Ishikawa (cell line): Measurements from ENCODE around the gene KISS1R.

Experiments used
- CEBPB ChIP-seq: IDR thresholded peaks from 2 replicates; pipeline ENCODE4 v1.6.1; 2012
- CREB1 ChIP-seq: IDR thresholded peaks from 2 replicates; pipeline ENCODE4 v1.6.1; 2012; ENCODE audit warnings: low read depth
- EGR1 ChIP-seq: IDR thresholded peaks from 2 replicates; pipeline ENCODE4 v1.6.1; 2012
- EP300 ChIP-seq: IDR thresholded peaks from 2 replicates; pipeline ENCODE4 v1.6.1; 2012; ENCODE audit warnings: borderline replicate concordance
- MAX ChIP-seq: IDR thresholded peaks from 2 replicates; pipeline ENCODE4 v1.6.1; 2012
- NFIC ChIP-seq: IDR thresholded peaks from 2 replicates; pipeline ENCODE4 v1.6.1; 2012
- RAD21 ChIP-seq: IDR thresholded peaks from 2 replicates; pipeline ENCODE4 v1.6.1; 2012; ENCODE audit warnings: low read depth
- REST ChIP-seq: IDR thresholded peaks from 2 replicates; pipeline ENCODE4 v1.6.1; 2012; ENCODE audit warnings: low read depth, mild to moderate bottlenecking
- TAF1 ChIP-seq: IDR thresholded peaks from 2 replicates; pipeline ENCODE4 v1.6.1; 2012; ENCODE audit warnings: low read depth, mild to moderate bottlenecking
- TEAD4 ChIP-seq: IDR thresholded peaks from 2 replicates; pipeline ENCODE4 v1.6.1; 2012
- YY1 ChIP-seq: IDR thresholded peaks from 2 replicates; pipeline ENCODE4 v1.6.1; 2012; ENCODE audit warnings: low read depth
- ZBTB7A ChIP-seq: IDR thresholded peaks from 2 replicates; pipeline ENCODE4 v1.6.1; 2012; ENCODE audit warnings: low read depth

- TF ChIP-seq NFIC (no peak), REST (no peak), RAD21 (no peak), EP300 (no peak), YY1 (no peak), EGR1 (no peak), MAX (no peak), CREB1 (no peak), TEAD4 (no peak), CEBPB (no peak), ZBTB7A (no peak), TAF1 (no peak)
Measured at GRCh38 chr19:966485-967088, 49.5 kb downstream of the KISS1R start.
